ENCODE results near the gene CCDC102B.
"Not testable (repeated sequence)": the region's sequence is repeated elsewhere in the genome, so short reads cannot be mapped to it uniquely, and the experiment has no call there.

CCDC102B gene

GRCh38 chr18:68797871-68798270, at the start of gene CCDC102B:
Gene CCDC102B (plus strand): TSS chr18:68798080. CDS start chr18:68836764, 38,684 bp downstream.
- H3K27me3 Mint-ChIP-seq, result no peaks in the 10 kb centered on the region
- no peak within 1 kb of the TSS for H3K4me3 Mint-ChIP-seq
- ATAC-seq (no peak), DNase-seq (no peak)
- no peaks in the 10 kb centered on the region for H3K4me1 Mint-ChIP-seq
- no peaks in the 10 kb centered on the region for H3K9me3 Mint-ChIP-seq
- H3K27ac Mint-ChIP-seq, result peak within 1 kb of the TSS in 1 of 2 donors; percentile 12

GRCh38 chr18:68757126-68757525, 40.8 kb upstream of the CCDC102B start:
- no peak overlapping the region for H3K27ac Mint-ChIP-seq
- H3K27me3 Mint-ChIP-seq, result no peaks in the 10 kb centered on the region
- no peaks in the 10 kb centered on the region for H3K4me1 Mint-ChIP-seq
- H3K9me3 Mint-ChIP-seq, result peaks cover 8 to 12% of the 10 kb centered on the region in 2 donors
- ATAC-seq (no peak), DNase-seq (no peak)
- no peak overlapping the region for H3K4me3 Mint-ChIP-seq

- H3K4me1 Mint-ChIP-seq, result no peaks in the 10 kb centered on the region
- no peak for ATAC-seq
- H3K27ac Mint-ChIP-seq, result no peak overlapping the region
- no peaks in the 10 kb centered on the region for H3K27me3 Mint-ChIP-seq
- no peak for DNase-seq
- H3K9me3 Mint-ChIP-seq, result peaks cover 8 to 12% of the 10 kb centered on the region in 2 donors
- no peak overlapping the region for H3K4me3 Mint-ChIP-seq
Measured at GRCh38 chr18:68759308-68759707, 38.6 kb upstream of the CCDC102B start.

- ATAC-seq (no peak), DNase-seq (no peak)
- H3K9me3 Mint-ChIP-seq, result peaks cover 8 to 12% of the 10 kb centered on the region in 2 donors
- H3K27ac Mint-ChIP-seq, result no peak overlapping the region
- no peaks in the 10 kb centered on the region for H3K4me1 Mint-ChIP-seq
- H3K4me3 Mint-ChIP-seq, result no peak overlapping the region
- no peaks in the 10 kb centered on the region for H3K27me3 Mint-ChIP-seq
Measured at GRCh38 chr18:68763083-68763482, 34.8 kb upstream of the CCDC102B start.

- no peak for DNase-seq
- Mint-ChIP-seq H3K9me3 (peaks cover 6% of the 10 kb centered on the region in 2 donors), H3K27ac (no peak overlapping the region), H3K4me1 (no peaks in the 10 kb centered on the region), H3K4me3 (no peak overlapping the region), H3K27me3 (no peaks in the 10 kb centered on the region)
- ATAC-seq, result no peak
Measured at GRCh38 chr18:68764016-68764415, 33.9 kb upstream of the CCDC102B start.

- no peak for ATAC-seq
- Mint-ChIP-seq H3K27ac (no peak overlapping the region), H3K4me1 (no peaks in the 10 kb centered on the region), H3K4me3 (no peak overlapping the region), H3K27me3 (no peaks in the 10 kb centered on the region), H3K9me3 (peaks cover 0 to 4% of the 10 kb centered on the region in 2 donors)
- no peak for DNase-seq
Measured at GRCh38 chr18:68766433-68766832, 31.4 kb upstream of the CCDC102B start.

GRCh38 chr18:68769461-68769860, 28.4 kb upstream of the CCDC102B start:
- peaks cover 0 to 4% of the 10 kb centered on the region in 2 donors for H3K9me3 Mint-ChIP-seq
- DNase-seq (no peak), ATAC-seq (no peak)
- H3K4me1 Mint-ChIP-seq, result no peaks in the 10 kb centered on the region
- no peak overlapping the region for H3K4me3 Mint-ChIP-seq
- no peak overlapping the region for H3K27ac Mint-ChIP-seq
- H3K27me3 Mint-ChIP-seq, result no peaks in the 10 kb centered on the region

- H3K27ac Mint-ChIP-seq, result no peak overlapping the region
- no peaks in the 10 kb centered on the region for H3K27me3 Mint-ChIP-seq
- DNase-seq (no peak), ATAC-seq (no peak)
- peaks cover 0 to 4% of the 10 kb centered on the region in 2 donors for H3K9me3 Mint-ChIP-seq
- H3K4me3 Mint-ChIP-seq, result no peak overlapping the region
- H3K4me1 Mint-ChIP-seq, result no peaks in the 10 kb centered on the region
Measured at GRCh38 chr18:68772268-68772667, 25.6 kb upstream of the CCDC102B start.

GRCh38 chr18:68778280-68778886, 19.5 kb upstream of the CCDC102B start:
- Mint-ChIP-seq H3K27ac (no peak overlapping the region), H3K4me3 (no peak overlapping the region), H3K27me3 (no peaks in the 10 kb centered on the region), H3K9me3 (no peaks in the 10 kb centered on the region), H3K4me1 (no peaks in the 10 kb centered on the region)
- no peak for DNase-seq
- ATAC-seq, result no peak

GRCh38 chr18:68779169-68779568, 18.7 kb upstream of the CCDC102B start:
- Mint-ChIP-seq H3K4me1 (no peaks in the 10 kb centered on the region), H3K9me3 (no peaks in the 10 kb centered on the region), H3K27ac (no peak overlapping the region), H3K27me3 (no peaks in the 10 kb centered on the region), H3K4me3 (no peak overlapping the region)
- no peak for DNase-seq
- ATAC-seq, result no peak

- H3K4me1 Mint-ChIP-seq, result no peaks in the 10 kb centered on the region
- no peaks in the 10 kb centered on the region for H3K27me3 Mint-ChIP-seq
- no peak for ATAC-seq
- no peak overlapping the region for H3K27ac Mint-ChIP-seq
- H3K4me3 Mint-ChIP-seq, result no peak overlapping the region
- DNase-seq, result no peak
- no peaks in the 10 kb centered on the region for H3K9me3 Mint-ChIP-seq
Measured at GRCh38 chr18:68780802-68781635, 16.9 kb upstream of the CCDC102B start.

GRCh38 chr18:68783506-68783905, 14.4 kb upstream of the CCDC102B start:
- no peaks in the 10 kb centered on the region for H3K27me3 Mint-ChIP-seq
- no peak overlapping the region for H3K27ac Mint-ChIP-seq
- no peak for DNase-seq
- H3K9me3 Mint-ChIP-seq, result no peaks in the 10 kb centered on the region
- ATAC-seq, result no peak
- no peaks in the 10 kb centered on the region for H3K4me1 Mint-ChIP-seq
- H3K4me3 Mint-ChIP-seq, result no peak overlapping the region

- Mint-ChIP-seq H3K27ac (no peak overlapping the region), H3K9me3 (no peaks in the 10 kb centered on the region), H3K4me3 (no peak overlapping the region), H3K27me3 (no peaks in the 10 kb centered on the region), H3K4me1 (no peaks in the 10 kb centered on the region)
- no peak for DNase-seq
- ATAC-seq, result no peak
Measured at GRCh38 chr18:68784071-68784470, 13.8 kb upstream of the CCDC102B start.

- not testable (repeated sequence) for H3K9me3 Mint-ChIP-seq, H3K27me3 Mint-ChIP-seq, ATAC-seq, H3K4me3 Mint-ChIP-seq, DNase-seq, H3K4me1 Mint-ChIP-seq, H3K27ac Mint-ChIP-seq
Measured at GRCh38 chr18:68790290-68790689, 7.6 kb upstream of the CCDC102B start.

- ATAC-seq, result no peak
- H3K27ac Mint-ChIP-seq, result no peak overlapping the region
- no peaks in the 10 kb centered on the region for H3K9me3 Mint-ChIP-seq
- H3K4me3 Mint-ChIP-seq, result no peak overlapping the region
- H3K4me1 Mint-ChIP-seq, result no peaks in the 10 kb centered on the region
- DNase-seq, result no peak
- H3K27me3 Mint-ChIP-seq, result no peaks in the 10 kb centered on the region
Measured at GRCh38 chr18:68791801-68792200, 6.1 kb upstream of the CCDC102B start.

- H3K9me3 Mint-ChIP-seq, result no peaks in the 10 kb centered on the region
- no peaks in the 10 kb centered on the region for H3K27me3 Mint-ChIP-seq
- H3K4me1 Mint-ChIP-seq, result no peaks in the 10 kb centered on the region
- H3K4me3 Mint-ChIP-seq, result no peak overlapping the region
- ATAC-seq, result no peak
- DNase-seq, result no peak
- no peak overlapping the region for H3K27ac Mint-ChIP-seq
Measured at GRCh38 chr18:68793951-68794350, 3.9 kb upstream of the CCDC102B start.
